Loucy (cell line): ENCODE results near the gene TBCEL.

Experiments used
- H2AFZ ChIP-seq: fragments of 200-600 bp; sonication (generic); 2 replicates; pipeline ENCODE4 v1.6.0; 2016; ENCODE audit warnings: antibody characterized with exemption, mild to moderate bottlenecking, low read length, moderate library complexity
- H3F3A ChIP-seq: fragments of 200-600 bp; 2 replicates; pipeline ENCODE4 v1.6.0; 2016; ENCODE audit warnings: antibody characterized with exemption, low read depth, mild to moderate bottlenecking
- H3K27me3 ChIP-seq: fragments of 200-600 bp; sonication (generic); 2 replicates; pipeline ENCODE4 v1.6.1; 2014; ENCODE audit warnings: low read length, mild to moderate bottlenecking; ENCODE audit not compliant: insufficient read depth, poor library complexity, severe bottlenecking
- H3K36me3 ChIP-seq: fragments of 200-600 bp; sonication (generic); 2 replicates; pipeline ENCODE4 v1.6.1; 2016; ENCODE audit warnings: low read length; ENCODE audit not compliant: insufficient read depth
- H3K4me1 ChIP-seq: fragments of 200-600 bp; sonication (generic); 2 replicates; pipeline ENCODE4 v1.5.1; 2014; ENCODE audit warnings: low read length, mild to moderate bottlenecking; ENCODE audit not compliant: insufficient read depth, poor library complexity, severe bottlenecking
- H3K4me2 ChIP-seq: fragments of 200-600 bp; sonication (generic); 2 replicates; pipeline ENCODE4 v1.6.0; 2014; ENCODE audit warnings: antibody characterized with exemption, low read length, low read depth, mild to moderate bottlenecking; ENCODE audit not compliant: poor library complexity, severe bottlenecking
- H3K4me3 ChIP-seq: fragments of 200-600 bp; sonication (generic); 2 replicates; pipeline ENCODE4 v1.5.1; 2014; ENCODE audit warnings: low read length, mild to moderate bottlenecking, mixed read lengths; ENCODE audit not compliant: poor library complexity, severe bottlenecking
- H3K79me2 ChIP-seq: fragments of 200-600 bp; sonication (generic); 2 replicates; pipeline ENCODE4 v1.6.1; 2014; ENCODE audit warnings: low read length; ENCODE audit not compliant: insufficient read depth
- H3K9ac ChIP-seq: fragments of 200-600 bp; sonication (generic); 2 replicates; pipeline ENCODE4 v1.6.0; 2014; ENCODE audit warnings: mild to moderate bottlenecking, low read depth, low read length, moderate library complexity; ENCODE audit not compliant: poor library complexity, severe bottlenecking
- H3K9me2 ChIP-seq: fragments of 200-600 bp; sonication (generic); replicated peaks from 2 replicates; pipeline ENCODE4 v1.6.1; 2016; ENCODE audit warnings: low read depth, low read length, mixed read lengths
- H3K9me3 ChIP-seq: fragments of 200-600 bp; sonication (generic); 2 replicates; pipeline ENCODE4 v1.6.1; 2014; ENCODE audit warnings: mild to moderate bottlenecking, antibody characterized with exemption, low read length, low read depth; ENCODE audit not compliant: insufficient read depth
- H4K20me1 ChIP-seq: fragments of 200-600 bp; sonication (generic); 2 replicates; pipeline ENCODE4 v1.6.0; 2014; ENCODE audit warnings: antibody characterized with exemption, low read length, mild to moderate bottlenecking; ENCODE audit not compliant: insufficient read depth, poor library complexity, severe bottlenecking
- CTCF ChIP-seq: fragments of 200-600 bp; sonication (generic); conservative IDR thresholded peaks from 2 replicates; pipeline ENCODE4 v1.5.1; 2014; ENCODE audit warnings: mild to moderate bottlenecking, antibody characterized with exemption, low read length
- EZH2phosphoT487 ChIP-seq: fragments of 200-600 bp; IDR thresholded peaks from 2 replicates; pipeline ENCODE4 v1.6.1; 2018; ENCODE audit warnings: antibody characterized with exemption, mild to moderate bottlenecking, moderate library complexity, borderline replicate concordance

Gene TBCEL

GRCh38 chr11:121089566-121089965 is 65.7 kb downstream of the TBCEL start:
- H3F3A ChIP-seq: no peaks in the 10 kb centered on the region
- no peak overlapping the region for H3K4me3 ChIP-seq
- H3K79me2 ChIP-seq: no peaks in the 10 kb centered on the region
- no peaks in the 10 kb centered on the region for H3K9me3 ChIP-seq
- H3K4me1 ChIP-seq: no peaks in the 10 kb centered on the region
- H3K9ac ChIP-seq: no peak overlapping the region
- H2AFZ ChIP-seq: no peak overlapping the region
- no peaks in the 10 kb centered on the region for H3K9me2 ChIP-seq
- TF ChIP-seq EZH2phosphoT487: no peak
- TF ChIP-seq CTCF: no peak
- H3K4me2 ChIP-seq: no peak overlapping the region
- H4K20me1 ChIP-seq: no peaks in the 10 kb centered on the region
- H3K27me3 ChIP-seq: no peaks in the 10 kb centered on the region
- H3K36me3 ChIP-seq: peaks cover 21% of the 10 kb centered on the region; the same call in 1 of the 2 replicates

GRCh38 chr11:121090145-121090721 is 66.3 kb downstream of the TBCEL start:
- H2AFZ ChIP-seq: no peak overlapping the region
- no peak overlapping the region for H3K4me3 ChIP-seq
- H3K4me1 ChIP-seq: no peaks in the 10 kb centered on the region
- no peaks in the 10 kb centered on the region for H3F3A ChIP-seq
- no peaks in the 10 kb centered on the region for H4K20me1 ChIP-seq
- peaks cover 21% of the 10 kb centered on the region; the same call in 1 of the 2 replicates for H3K36me3 ChIP-seq
- TF ChIP-seq EZH2phosphoT487 (no peak), CTCF (no peak)
- no peaks in the 10 kb centered on the region for H3K79me2 ChIP-seq
- no peak overlapping the region for H3K9ac ChIP-seq
- no peaks in the 10 kb centered on the region for H3K9me3 ChIP-seq
- no peaks in the 10 kb centered on the region for H3K27me3 ChIP-seq
- no peak overlapping the region for H3K4me2 ChIP-seq
- H3K9me2 ChIP-seq: no peaks in the 10 kb centered on the region

GRCh38 chr11:121091492-121092152 is 67.7 kb downstream of the TBCEL start:
- H3K9me3 ChIP-seq: no peaks in the 10 kb centered on the region
- no peaks in the 10 kb centered on the region for H3F3A ChIP-seq
- H3K4me3 ChIP-seq: no peak overlapping the region
- no peak overlapping the region for H3K9ac ChIP-seq
- TF ChIP-seq CTCF (no peak), EZH2phosphoT487 (no peak)
- no peaks in the 10 kb centered on the region for H3K9me2 ChIP-seq
- peaks cover 16% of the 10 kb centered on the region; the same call in 1 of the 2 replicates for H3K36me3 ChIP-seq
- H3K4me2 ChIP-seq: no peak overlapping the region
- no peaks in the 10 kb centered on the region for H4K20me1 ChIP-seq
- H3K27me3 ChIP-seq: no peaks in the 10 kb centered on the region
- no peaks in the 10 kb centered on the region for H3K79me2 ChIP-seq
- no peaks in the 10 kb centered on the region for H3K4me1 ChIP-seq
- no peak overlapping the region for H2AFZ ChIP-seq
